ENCODE results near the gene NDUFV2. TPM values are rescaled to one million over a fixed set of nuclear protein-coding genes. Genes with fewer than 3 reads are reported as not detected.
"Not testable (repeated sequence)": the region's sequence is repeated elsewhere in the genome, so short reads cannot be mapped to it uniquely, and the experiment has no call there.

NDUFV2 gene
- total RNA-seq, 1 donor from 2014 or later, result 228 TPM

GRCh38 chr18:9092665-9093064 is 9.8 kb upstream of the NDUFV2 start:
- no peak for TF ChIP-seq EZH2 (IDR thresholded peaks at IDR 0.05)
- no peak for TF ChIP-seq EZH2phosphoT487 (IDR thresholded peaks at IDR 0.05)
- H3K4me2 ChIP-seq, result no peak overlapping the region
- H4K20me1 ChIP-seq (ENCODE audit: low read depth), result no peaks in the 10 kb centered on the region
- no peak overlapping the region for H2AFZ ChIP-seq (replicated peaks)
- DNase-seq (ENCODE audit: low spot score), result no peak
- no peaks in the 10 kb centered on the region for H3F3A ChIP-seq (ENCODE audit: low read depth)
- H3K9ac ChIP-seq, result no peak overlapping the region
- H3K4me1 ChIP-seq, result peaks cover 6% of the 10 kb centered on the region
- no peak overlapping the region for H3K27ac ChIP-seq
- H3K4me3 ChIP-seq, result no peak overlapping the region
- H3K4me3 Mint-ChIP-seq, result no peak overlapping the region
- peaks cover 4% of the 10 kb centered on the region for H3K27me3 Mint-ChIP-seq (ENCODE audit: insufficient read depth, low read depth)
- H3K36me3 Mint-ChIP-seq, result no peaks in the 10 kb centered on the region
- no peaks in the 10 kb centered on the region for H3K9me3 ChIP-seq (ENCODE audit: low read depth)
- no peaks in the 10 kb centered on the region for H3K36me3 ChIP-seq
- no peaks in the 10 kb centered on the region for H3K27me3 ChIP-seq
- H3K9me3 Mint-ChIP-seq, result no peaks in the 10 kb centered on the region
- peaks cover 12% of the 10 kb centered on the region for H3K4me1 Mint-ChIP-seq
- no peaks in the 10 kb centered on the region for H3K79me2 ChIP-seq (ENCODE audit: low read depth)
- H3K27ac Mint-ChIP-seq, result no peak overlapping the region

GRCh38 chr18:9093109-9093508 is 9.4 kb upstream of the NDUFV2 start:
- H3K4me1 Mint-ChIP-seq, result peaks cover 12% of the 10 kb centered on the region
- H3K9me3 ChIP-seq (ENCODE audit: low read depth), result not testable (repeated sequence)

GRCh38 chr18:9094307-9095226 is 7.9 kb upstream of the NDUFV2 start:
- no peaks in the 10 kb centered on the region for H3K27me3 ChIP-seq
- peaks cover 11% of the 10 kb centered on the region for H3K4me1 ChIP-seq
- no peak overlapping the region for H3K27ac ChIP-seq
- peaks cover 15% of the 10 kb centered on the region for H3K4me1 Mint-ChIP-seq
- H3K4me3 ChIP-seq, result no peak overlapping the region
- TF ChIP-seq EZH2phosphoT487 (IDR thresholded peaks at IDR 0.05) (no peak), CTCF (IDR thresholded peaks at IDR 0.05) (no peak), EZH2 (IDR thresholded peaks at IDR 0.05) (no peak)
- H3K79me2 ChIP-seq (ENCODE audit: low read depth), result no peaks in the 10 kb centered on the region
- no peak overlapping the region for H3K4me2 ChIP-seq
- H3K9ac ChIP-seq, result no peak overlapping the region
- H3K9me3 ChIP-seq (ENCODE audit: low read depth), result no peaks in the 10 kb centered on the region
- H3K36me3 Mint-ChIP-seq, result no peaks in the 10 kb centered on the region
- peaks cover 4% of the 10 kb centered on the region for H3K27me3 Mint-ChIP-seq (ENCODE audit: insufficient read depth, low read depth)
- H3K27ac Mint-ChIP-seq, result no peak overlapping the region
- H3K4me3 Mint-ChIP-seq, result no peak overlapping the region
- H3F3A ChIP-seq (ENCODE audit: low read depth), result no peaks in the 10 kb centered on the region
- no peaks in the 10 kb centered on the region for H3K36me3 ChIP-seq
- no peak overlapping the region for H2AFZ ChIP-seq (replicated peaks)
- no peak for DNase-seq (ENCODE audit: low spot score)
- no peaks in the 10 kb centered on the region for H4K20me1 ChIP-seq (ENCODE audit: low read depth)
- no peaks in the 10 kb centered on the region for H3K9me3 Mint-ChIP-seq

More at GRCh38 chr18:9093109-9093508, 9.4 kb upstream of the NDUFV2 start:
- not testable (repeated sequence) for H3K4me2 ChIP-seq; H4K20me1 ChIP-seq (ENCODE audit: low read depth); H3K27me3 Mint-ChIP-seq (ENCODE audit: insufficient read depth, low read depth); DNase-seq (ENCODE audit: low spot score); H3K27ac Mint-ChIP-seq; H3K27ac ChIP-seq; H3F3A ChIP-seq (ENCODE audit: low read depth); H3K9ac ChIP-seq; H3K36me3 Mint-ChIP-seq; H3K79me2 ChIP-seq (ENCODE audit: low read depth); H3K4me1 ChIP-seq; H3K9me3 Mint-ChIP-seq; H3K27me3 ChIP-seq; H2AFZ ChIP-seq (replicated peaks); H3K36me3 ChIP-seq; H3K4me3 Mint-ChIP-seq; H3K4me3 ChIP-seq

GRCh38 chr18:9095297-9096006 is 7.0 kb upstream of the NDUFV2 start:
- no peaks in the 10 kb centered on the region for H3K36me3 Mint-ChIP-seq
- no peak for DNase-seq (ENCODE audit: low spot score)
- H3K4me1 Mint-ChIP-seq, result peaks cover 16% of the 10 kb centered on the region
- Histone ChIP-seq H3F3A (ENCODE audit: low read depth) (no peaks in the 10 kb centered on the region), H3K4me3 (no peak overlapping the region), H3K36me3 (no peaks in the 10 kb centered on the region), H3K79me2 (ENCODE audit: low read depth) (no peaks in the 10 kb centered on the region), H3K9ac (no peak overlapping the region), H3K27ac (no peak overlapping the region), H3K9me3 (ENCODE audit: low read depth) (no peaks in the 10 kb centered on the region), H2AFZ (replicated peaks) (no peak overlapping the region), H3K4me1 (peaks cover 13% of the 10 kb centered on the region), H4K20me1 (ENCODE audit: low read depth) (no peaks in the 10 kb centered on the region), H3K27me3 (no peaks in the 10 kb centered on the region), H3K4me2 (no peak overlapping the region)
- no peak overlapping the region for H3K4me3 Mint-ChIP-seq
- H3K27ac Mint-ChIP-seq, result no peak overlapping the region
- H3K9me3 Mint-ChIP-seq, result no peaks in the 10 kb centered on the region
- peaks cover 4% of the 10 kb centered on the region for H3K27me3 Mint-ChIP-seq (ENCODE audit: insufficient read depth, low read depth)
- TF ChIP-seq CTCF (IDR thresholded peaks at IDR 0.05) (no peak), EZH2phosphoT487 (IDR thresholded peaks at IDR 0.05) (no peak), EZH2 (IDR thresholded peaks at IDR 0.05) (no peak)

Measured in neural progenitor cell (in vitro differentiated cells).